Fibroblast of the aortic adventitia (primary cell): ENCODE measurements around the gene RALA. TPM values are rescaled to one million over a fixed set of nuclear protein-coding genes. Genes with fewer than 3 reads are reported as not detected.

Experiments
- DNase-seq: peaks from one replicate; pipeline ENCODE4 v3.0.0-alpha.2; 2010; ENCODE audit warnings: low read depth
- H3K4me3 ChIP-seq: 2 replicates; pipeline ENCODE4 v1.5.1; 2011; ENCODE audit warnings: low read depth, mild to moderate bottlenecking, control low read depth, low read length, moderate library complexity
- total RNA-seq: library from RNA; depleted of rRNA; stranded (reverse); fragments of >200 nt; gene quantifications from 2 replicates; pipeline ENCODE4 v1.2.3, GENCODE V29; 2012; ENCODE audit warnings: low replicate concordance
- TF ChIP-seq, protein P1 (sequence below): IDR thresholded peaks from 2 replicates; pipeline ENCODE4 v1.5.1; 2011; ENCODE audit warnings: mild to moderate bottlenecking, low read length, control low read depth, inconsistent platforms; ENCODE audit not compliant: insufficient read depth

The RALA gene
- total RNA-seq, 1 donor = 42.7 TPM

DNA sequence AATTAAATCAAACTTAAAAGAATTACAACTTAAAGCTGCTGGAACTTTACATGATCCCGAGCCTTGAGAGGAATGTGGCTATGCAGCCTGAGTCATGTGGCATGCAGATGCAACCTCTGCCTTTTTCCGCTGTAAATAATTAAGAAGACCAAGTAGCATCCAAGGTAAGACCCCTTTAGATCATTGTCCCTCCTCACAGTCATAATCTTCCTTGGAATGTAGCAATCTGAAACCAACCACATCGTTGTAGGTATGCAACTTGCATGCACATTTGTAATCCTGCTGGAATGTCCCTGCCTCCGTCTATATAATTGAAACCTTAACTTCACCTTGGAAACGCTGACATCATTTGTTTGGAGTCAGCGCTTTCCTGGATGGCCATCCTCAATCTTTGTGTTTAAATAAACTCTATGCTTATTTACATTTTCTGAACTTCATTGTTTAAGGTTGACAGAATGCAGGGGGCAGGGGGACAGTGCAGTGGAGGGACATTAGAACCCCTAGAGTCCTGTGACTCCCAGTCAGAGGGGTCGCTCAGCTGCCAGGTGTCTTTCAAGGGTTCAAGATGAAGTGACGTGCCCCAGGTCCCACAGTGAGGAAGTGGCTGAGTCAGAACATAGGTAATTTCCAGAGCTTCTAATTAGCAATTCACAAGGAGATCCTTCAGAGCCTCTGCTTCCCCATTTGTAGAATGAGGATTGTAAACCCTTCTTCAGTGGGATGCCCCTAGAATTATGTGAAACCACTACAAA, 110.7 kb downstream of the RALA start:
- peak overlapping the region; percentile 76 for H3K4me3 ChIP-seq
- TF ChIP-seq, protein P1, sequence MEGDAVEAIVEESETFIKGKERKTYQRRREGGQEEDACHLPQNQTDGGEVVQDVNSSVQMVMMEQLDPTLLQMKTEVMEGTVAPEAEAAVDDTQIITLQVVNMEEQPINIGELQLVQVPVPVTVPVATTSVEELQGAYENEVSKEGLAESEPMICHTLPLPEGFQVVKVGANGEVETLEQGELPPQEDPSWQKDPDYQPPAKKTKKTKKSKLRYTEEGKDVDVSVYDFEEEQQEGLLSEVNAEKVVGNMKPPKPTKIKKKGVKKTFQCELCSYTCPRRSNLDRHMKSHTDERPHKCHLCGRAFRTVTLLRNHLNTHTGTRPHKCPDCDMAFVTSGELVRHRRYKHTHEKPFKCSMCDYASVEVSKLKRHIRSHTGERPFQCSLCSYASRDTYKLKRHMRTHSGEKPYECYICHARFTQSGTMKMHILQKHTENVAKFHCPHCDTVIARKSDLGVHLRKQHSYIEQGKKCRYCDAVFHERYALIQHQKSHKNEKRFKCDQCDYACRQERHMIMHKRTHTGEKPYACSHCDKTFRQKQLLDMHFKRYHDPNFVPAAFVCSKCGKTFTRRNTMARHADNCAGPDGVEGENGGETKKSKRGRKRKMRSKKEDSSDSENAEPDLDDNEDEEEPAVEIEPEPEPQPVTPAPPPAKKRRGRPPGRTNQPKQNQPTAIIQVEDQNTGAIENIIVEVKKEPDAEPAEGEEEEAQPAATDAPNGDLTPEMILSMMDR = no peak
- DNase-seq = peak; percentile 89

DNA sequence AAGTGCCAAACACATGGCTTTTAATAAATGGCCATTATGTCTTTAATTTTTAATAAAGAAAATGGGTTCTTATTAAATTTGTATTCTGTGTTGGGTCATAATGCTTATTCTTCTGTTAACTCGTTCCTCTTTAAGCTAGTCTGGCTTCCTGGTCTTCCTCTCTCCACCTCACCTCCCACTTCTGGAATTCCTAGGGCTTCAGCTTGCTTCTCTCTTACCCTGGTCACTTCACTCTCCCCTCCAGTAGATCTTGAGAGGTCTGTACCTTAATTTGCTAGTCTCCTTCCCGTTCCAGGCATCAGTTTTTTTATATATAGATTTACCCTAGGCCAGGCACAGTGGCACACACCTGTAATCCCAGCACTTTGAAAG, 111.2 kb downstream of the RALA start:
- TF ChIP-seq, protein P1 = no peak
- DNase-seq = no peak
- peak overlapping the region; percentile 76 for H3K4me3 ChIP-seq

DNA sequence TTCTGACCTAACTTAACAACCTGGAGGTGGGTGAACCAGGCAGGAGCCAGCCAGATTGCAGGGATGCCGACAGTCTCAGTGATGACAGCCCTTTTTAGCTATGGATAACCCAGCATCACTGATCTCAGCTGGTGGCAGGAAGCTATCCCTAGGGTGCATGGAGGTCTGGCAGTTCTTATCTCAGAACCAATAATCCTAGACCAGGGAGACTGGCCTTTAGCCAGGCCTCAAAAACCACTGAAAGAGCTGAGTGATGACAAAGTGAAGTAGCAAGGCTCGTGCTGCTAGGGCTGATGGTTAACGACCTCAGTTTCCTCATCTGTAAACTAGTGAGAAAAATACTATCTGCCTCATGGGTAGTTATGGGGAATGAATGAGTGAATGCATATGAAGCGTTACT, 112.5 kb downstream of the RALA start:
- TF ChIP-seq, protein P1 = no peak
- peak; percentile 39 for DNase-seq
- H3K4me3 ChIP-seq = no peak overlapping the region

DNA sequence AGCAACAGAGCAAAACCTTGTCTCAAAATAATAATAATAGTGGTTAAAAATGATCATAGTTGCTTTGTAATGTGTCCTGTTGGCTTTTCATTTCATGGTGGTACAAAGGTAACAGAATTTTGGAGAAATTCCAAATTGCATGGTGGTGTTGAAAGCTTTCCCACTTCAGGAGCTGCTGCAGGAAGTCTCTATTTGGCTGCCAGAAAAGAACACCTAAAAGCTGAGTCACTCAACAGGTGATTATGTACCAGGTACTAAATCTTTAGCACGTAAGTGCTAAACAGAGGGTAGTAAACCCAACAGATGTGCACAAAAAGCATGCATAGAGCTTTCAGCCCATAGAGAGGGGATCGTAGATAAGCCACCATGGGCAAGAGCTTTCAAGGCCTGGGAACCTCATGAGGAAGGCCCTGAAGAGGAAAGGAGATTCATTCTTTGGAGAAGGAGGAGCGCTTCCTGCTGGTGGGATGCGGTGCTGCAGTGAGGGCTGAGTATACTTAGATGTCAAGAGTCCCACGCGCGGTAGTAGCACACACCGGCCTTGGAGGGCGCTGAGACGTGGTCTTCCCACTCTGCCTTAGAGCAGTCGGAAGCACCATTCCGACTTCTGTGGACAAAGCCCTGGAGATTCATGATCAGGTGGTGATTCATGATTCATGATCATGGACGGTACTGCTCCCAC, 118.7 kb downstream of the RALA start:
- TF ChIP-seq, protein P1 = peak; percentile 52
- H3K4me3 ChIP-seq = no peak overlapping the region
- peak; percentile 24 for DNase-seq

DNA sequence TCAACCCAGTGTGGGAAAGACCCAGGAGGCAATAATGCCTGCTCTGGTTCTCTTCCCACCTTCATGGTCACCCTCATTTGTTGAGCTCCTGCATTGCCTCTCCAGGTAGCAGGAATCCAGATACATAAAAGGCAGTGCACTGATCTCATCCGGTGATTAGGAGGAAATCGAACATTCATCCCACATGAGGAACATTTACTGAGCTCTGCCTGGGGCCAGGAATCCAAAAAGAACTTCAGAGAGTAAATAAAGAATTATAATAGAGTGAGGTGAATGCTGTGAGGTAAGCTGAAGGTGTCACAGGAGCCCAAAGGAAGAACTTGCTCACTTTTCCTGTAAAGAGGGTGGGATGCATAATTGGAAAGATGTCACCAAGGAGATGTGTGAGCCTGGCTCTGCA, 121.2 kb downstream of the RALA start:
- no peak overlapping the region for H3K4me3 ChIP-seq
- no peak for DNase-seq
- TF ChIP-seq, protein P1 = no peak

DNA sequence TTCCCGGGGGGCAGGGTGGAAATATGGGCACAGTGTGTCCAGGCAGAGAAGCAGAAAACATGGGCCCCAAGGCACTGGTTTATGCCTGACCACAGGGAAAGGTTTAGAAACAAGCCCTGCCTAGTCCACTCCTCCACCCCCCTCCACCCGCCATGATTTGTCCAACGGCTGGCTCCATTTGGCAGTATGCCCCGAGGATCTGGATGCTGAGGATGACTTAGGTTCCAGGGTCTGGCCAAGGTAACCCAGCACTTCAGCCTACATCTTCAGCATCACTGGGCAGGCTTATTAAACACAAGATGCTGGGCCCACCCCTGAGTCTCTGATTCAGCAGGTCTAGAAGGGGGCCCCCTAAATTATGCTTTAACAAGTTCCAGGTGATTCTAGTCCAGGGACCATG, 121.9 kb downstream of the RALA start:
- TF ChIP-seq, protein P1 = no peak
- no peak for DNase-seq
- no peak overlapping the region for H3K4me3 ChIP-seq
